Measurements from ENCODE around the gene PIGP. TPM values are rescaled to one million over a fixed set of nuclear protein-coding genes. Genes with fewer than 3 reads are reported as not detected.

PIGP gene
- total RNA-seq, 2 donors from 2014 or later: 28.3 to 29.4 TPM

DNA sequence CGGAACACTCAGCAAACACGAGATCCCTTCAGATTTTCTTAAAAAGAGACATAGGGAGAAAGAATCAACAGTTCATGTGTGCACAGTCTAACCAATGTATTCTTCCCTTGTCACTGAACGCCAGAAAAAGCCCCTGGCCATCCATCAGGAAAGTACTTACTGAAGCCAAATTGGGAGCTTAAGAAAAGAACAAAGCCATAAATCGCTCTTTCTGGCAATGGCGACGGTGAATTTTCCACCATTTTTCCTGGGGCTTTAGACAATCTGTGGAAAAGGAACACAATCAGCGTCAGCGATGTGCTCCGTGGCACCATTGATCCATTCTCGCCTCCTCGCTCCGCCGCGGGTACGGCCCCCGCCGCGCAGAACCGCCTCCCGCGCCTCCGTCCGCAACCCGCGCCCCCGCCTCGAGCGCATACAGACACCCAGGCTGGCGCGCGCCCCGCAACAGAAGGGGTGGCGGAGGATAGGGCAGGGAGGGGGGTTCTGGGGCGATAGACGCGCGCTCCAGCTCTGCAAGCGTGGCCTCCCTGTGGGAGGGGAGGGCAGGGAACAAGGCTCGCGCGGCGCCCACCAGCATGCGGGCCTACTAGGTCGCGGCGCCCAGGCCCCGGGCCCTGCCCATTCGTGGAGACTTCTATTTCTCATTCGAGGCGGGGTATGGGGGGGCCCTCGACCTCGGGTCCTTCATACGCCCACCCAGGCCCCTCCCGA, 440 bp downstream of the PIGP start:
- Mint-ChIP-seq H3K4me3 (peak overlapping the region; percentile 98), H3K9me3 (no peaks in the 10 kb centered on the region), H3K4me1 (peaks cover 31% of the 10 kb centered on the region), H3K36me3 (ENCODE audit: low read depth) (peaks cover 16% of the 10 kb centered on the region), H3K27me3 (ENCODE audit: insufficient read depth) (peaks cover 16% of the 10 kb centered on the region), H3K27ac (peak overlapping the region; percentile 90)
- peak overlapping the region; percentile 98 for H3K27ac ChIP-seq (ENCODE audit: low read depth, low read length)
- peaks cover 5% of the 10 kb centered on the region for H3K4me1 ChIP-seq (ENCODE audit: control insufficient read depth, insufficient read depth, low read length)
- peak overlapping the region; percentile 62 for H3K9ac ChIP-seq (ENCODE audit: extremely low read depth, low read length, poor library complexity, severe bottlenecking)
- peak overlapping the region; percentile 88 for H3K4me3 ChIP-seq (ENCODE audit: low read length)
- TF ChIP-seq, protein P1, sequence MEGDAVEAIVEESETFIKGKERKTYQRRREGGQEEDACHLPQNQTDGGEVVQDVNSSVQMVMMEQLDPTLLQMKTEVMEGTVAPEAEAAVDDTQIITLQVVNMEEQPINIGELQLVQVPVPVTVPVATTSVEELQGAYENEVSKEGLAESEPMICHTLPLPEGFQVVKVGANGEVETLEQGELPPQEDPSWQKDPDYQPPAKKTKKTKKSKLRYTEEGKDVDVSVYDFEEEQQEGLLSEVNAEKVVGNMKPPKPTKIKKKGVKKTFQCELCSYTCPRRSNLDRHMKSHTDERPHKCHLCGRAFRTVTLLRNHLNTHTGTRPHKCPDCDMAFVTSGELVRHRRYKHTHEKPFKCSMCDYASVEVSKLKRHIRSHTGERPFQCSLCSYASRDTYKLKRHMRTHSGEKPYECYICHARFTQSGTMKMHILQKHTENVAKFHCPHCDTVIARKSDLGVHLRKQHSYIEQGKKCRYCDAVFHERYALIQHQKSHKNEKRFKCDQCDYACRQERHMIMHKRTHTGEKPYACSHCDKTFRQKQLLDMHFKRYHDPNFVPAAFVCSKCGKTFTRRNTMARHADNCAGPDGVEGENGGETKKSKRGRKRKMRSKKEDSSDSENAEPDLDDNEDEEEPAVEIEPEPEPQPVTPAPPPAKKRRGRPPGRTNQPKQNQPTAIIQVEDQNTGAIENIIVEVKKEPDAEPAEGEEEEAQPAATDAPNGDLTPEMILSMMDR (conservative IDR thresholded peaks at IDR 0.05): no peak
- no peaks in the 10 kb centered on the region for H3K27me3 ChIP-seq (ENCODE audit: control insufficient read depth, insufficient read depth, low read length, poor library complexity, severe bottlenecking)
- no peak for DNase-seq
- no peaks in the 10 kb centered on the region for H3K9me3 ChIP-seq (ENCODE audit: control insufficient read depth, low read length)
- WGBS, 2 experiments (ENCODE audit: insufficient coverage in 1 of 2, insufficient read length in 1 of 2): 3 to 4% methylated on average over 12 to 54 of the region's 54 CpGs
- H3K36me3 ChIP-seq (ENCODE audit: control insufficient read depth, insufficient read depth, low read length): peaks cover 6% of the 10 kb centered on the region

DNA sequence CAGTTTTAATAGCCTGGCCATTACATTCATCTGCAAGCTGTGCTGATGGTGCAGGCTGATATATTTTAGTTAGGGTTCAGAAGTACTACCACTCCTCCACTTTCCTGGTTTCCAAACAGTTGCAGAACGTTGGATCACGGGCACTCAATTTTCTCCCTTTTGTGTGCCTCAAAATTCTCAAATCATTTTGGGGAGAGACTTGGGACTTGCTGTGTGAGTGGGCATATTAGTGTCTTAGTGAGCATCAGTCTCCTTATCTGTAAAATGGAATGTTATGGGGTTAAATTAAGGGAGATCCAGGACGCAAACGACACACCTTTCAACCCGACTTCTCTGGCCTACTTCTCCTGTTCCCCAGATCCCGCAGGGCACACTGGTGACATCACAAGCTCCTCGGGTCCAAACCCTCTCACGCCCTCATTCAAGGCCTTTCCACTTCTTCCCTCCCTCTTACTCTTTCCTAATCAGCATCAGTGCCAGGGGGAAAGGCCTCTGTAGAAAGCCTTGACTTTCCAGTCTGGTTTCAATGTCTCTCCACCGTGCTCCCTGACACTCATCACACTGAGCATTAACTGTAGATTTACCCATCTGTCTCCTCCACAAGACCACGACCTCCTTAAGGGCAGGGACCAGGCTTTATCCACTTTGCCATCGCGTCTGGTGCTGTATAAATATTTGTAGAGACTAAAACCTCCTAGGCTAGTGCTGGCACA, 1.2 kb downstream of the PIGP start:
- Histone ChIP-seq H3K27ac (ENCODE audit: low read depth, low read length) (peak overlapping the region; percentile 98), H3K4me3 (ENCODE audit: low read length) (peak overlapping the region; percentile 88), H3K9ac (ENCODE audit: extremely low read depth, low read length, poor library complexity, severe bottlenecking) (peak overlapping the region; percentile 62), H3K36me3 (ENCODE audit: control insufficient read depth, insufficient read depth, low read length) (peaks cover 11% of the 10 kb centered on the region), H3K9me3 (ENCODE audit: control insufficient read depth, low read length) (no peaks in the 10 kb centered on the region), H3K4me1 (ENCODE audit: control insufficient read depth, insufficient read depth, low read length) (peaks cover 5% of the 10 kb centered on the region), H3K27me3 (ENCODE audit: control insufficient read depth, insufficient read depth, low read length, poor library complexity, severe bottlenecking) (no peaks in the 10 kb centered on the region)
- TF ChIP-seq, protein P1 (conservative IDR thresholded peaks at IDR 0.05): no peak
- peaks cover 16% of the 10 kb centered on the region for H3K27me3 Mint-ChIP-seq (ENCODE audit: insufficient read depth)
- WGBS, 2 experiments (ENCODE audit: insufficient coverage in 1 of 2, insufficient read length in 1 of 2): 67 to 69% methylated on average over 3 to 12 of the region's 12 CpGs
- H3K36me3 Mint-ChIP-seq (ENCODE audit: low read depth): peaks cover 18% of the 10 kb centered on the region
- no peaks in the 10 kb centered on the region for H3K9me3 Mint-ChIP-seq
- peak overlapping the region; percentile 98 for H3K4me3 Mint-ChIP-seq
- H3K4me1 Mint-ChIP-seq: peaks cover 31% of the 10 kb centered on the region
- peak overlapping the region; percentile 90 for H3K27ac Mint-ChIP-seq
- peak; percentile 58 for DNase-seq

DNA sequence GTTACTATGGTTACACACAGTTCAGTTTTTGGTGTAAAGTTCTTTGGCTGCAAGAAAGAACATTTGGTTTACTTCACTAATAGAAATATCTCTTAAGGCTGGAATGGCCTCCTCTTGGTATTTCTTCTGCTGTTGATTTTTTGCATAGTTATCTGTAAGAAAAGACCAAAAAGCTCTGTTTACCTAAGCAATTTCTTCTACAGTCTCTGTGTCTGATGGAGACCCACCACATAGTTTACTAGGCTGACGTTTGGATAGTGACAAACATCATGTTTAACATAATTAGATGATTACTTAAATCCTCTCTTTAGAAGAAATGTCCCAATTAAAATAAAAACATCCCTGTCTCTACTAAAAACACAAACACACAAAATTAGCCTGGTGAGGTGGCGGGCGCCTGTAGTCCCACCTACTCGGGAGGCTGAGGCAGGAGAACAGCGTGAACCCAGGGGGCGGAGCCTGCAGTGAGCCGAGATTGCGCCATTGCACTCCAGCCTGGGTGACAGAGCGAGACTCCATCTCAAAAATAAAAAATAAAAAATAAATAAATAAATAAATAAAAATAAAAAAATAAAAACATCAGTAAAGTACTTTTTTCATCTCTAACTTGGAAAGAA, 7.2 kb downstream of the PIGP start:
- Histone ChIP-seq H3K4me3 (ENCODE audit: low read length) (no peak overlapping the region), H3K4me1 (ENCODE audit: control insufficient read depth, insufficient read depth, low read length) (peaks cover 5% of the 10 kb centered on the region), H3K27me3 (ENCODE audit: control insufficient read depth, insufficient read depth, low read length, poor library complexity, severe bottlenecking) (no peaks in the 10 kb centered on the region), H3K9ac (ENCODE audit: extremely low read depth, low read length, poor library complexity, severe bottlenecking) (no peak overlapping the region), H3K9me3 (ENCODE audit: control insufficient read depth, low read length) (no peaks in the 10 kb centered on the region), H3K36me3 (ENCODE audit: control insufficient read depth, insufficient read depth, low read length) (peaks cover 22% of the 10 kb centered on the region), H3K27ac (ENCODE audit: low read depth, low read length) (no peak overlapping the region)
- H3K36me3 Mint-ChIP-seq (ENCODE audit: low read depth): peaks cover 36% of the 10 kb centered on the region
- TF ChIP-seq, protein P1 (conservative IDR thresholded peaks at IDR 0.05): no peak
- H3K4me3 Mint-ChIP-seq: no peak overlapping the region
- peaks cover 23% of the 10 kb centered on the region for H3K4me1 Mint-ChIP-seq
- no peak for DNase-seq
- 92% methylated on average over 7 of the region's 9 CpGs; no CpG with 5 or more reads in 1 of the 2 experiments for WGBS, 2 experiments (ENCODE audit: insufficient coverage in 1 of 2, insufficient read length in 1 of 2)
- no peak overlapping the region for H3K27ac Mint-ChIP-seq
- H3K9me3 Mint-ChIP-seq: no peaks in the 10 kb centered on the region
- no peaks in the 10 kb centered on the region for H3K27me3 Mint-ChIP-seq (ENCODE audit: insufficient read depth)

All from endodermal cell (in vitro differentiated cells).